Loucy (cell line): ENCODE data around the gene ANKRD33B.

Source experiments
- H2AFZ ChIP-seq: fragments of 200-600 bp; sonication (generic); 2 replicates; pipeline ENCODE4 v1.6.0; 2016; ENCODE audit warnings: antibody characterized with exemption, mild to moderate bottlenecking, low read length, moderate library complexity
- H3F3A ChIP-seq: fragments of 200-600 bp; 2 replicates; pipeline ENCODE4 v1.6.0; 2016; ENCODE audit warnings: antibody characterized with exemption, low read depth, mild to moderate bottlenecking
- H3K27me3 ChIP-seq: fragments of 200-600 bp; sonication (generic); 2 replicates; pipeline ENCODE4 v1.6.1; 2014; ENCODE audit warnings: low read length, mild to moderate bottlenecking; ENCODE audit not compliant: insufficient read depth, poor library complexity, severe bottlenecking
- H3K36me3 ChIP-seq: fragments of 200-600 bp; sonication (generic); 2 replicates; pipeline ENCODE4 v1.6.1; 2016; ENCODE audit warnings: low read length; ENCODE audit not compliant: insufficient read depth
- H3K4me1 ChIP-seq: fragments of 200-600 bp; sonication (generic); 2 replicates; pipeline ENCODE4 v1.5.1; 2014; ENCODE audit warnings: low read length, mild to moderate bottlenecking; ENCODE audit not compliant: insufficient read depth, poor library complexity, severe bottlenecking
- H3K4me2 ChIP-seq: fragments of 200-600 bp; sonication (generic); 2 replicates; pipeline ENCODE4 v1.6.0; 2014; ENCODE audit warnings: antibody characterized with exemption, low read length, low read depth, mild to moderate bottlenecking; ENCODE audit not compliant: poor library complexity, severe bottlenecking
- H3K4me3 ChIP-seq: fragments of 200-600 bp; sonication (generic); 2 replicates; pipeline ENCODE4 v1.5.1; 2014; ENCODE audit warnings: low read length, mild to moderate bottlenecking, mixed read lengths; ENCODE audit not compliant: poor library complexity, severe bottlenecking
- H3K79me2 ChIP-seq: fragments of 200-600 bp; sonication (generic); 2 replicates; pipeline ENCODE4 v1.6.1; 2014; ENCODE audit warnings: low read length; ENCODE audit not compliant: insufficient read depth
- H3K9ac ChIP-seq: fragments of 200-600 bp; sonication (generic); 2 replicates; pipeline ENCODE4 v1.6.0; 2014; ENCODE audit warnings: mild to moderate bottlenecking, low read depth, low read length, moderate library complexity; ENCODE audit not compliant: poor library complexity, severe bottlenecking
- H3K9me2 ChIP-seq: fragments of 200-600 bp; sonication (generic); replicated peaks from 2 replicates; pipeline ENCODE4 v1.6.1; 2016; ENCODE audit warnings: low read depth, low read length, mixed read lengths
- H3K9me3 ChIP-seq: fragments of 200-600 bp; sonication (generic); 2 replicates; pipeline ENCODE4 v1.6.1; 2014; ENCODE audit warnings: mild to moderate bottlenecking, antibody characterized with exemption, low read length, low read depth; ENCODE audit not compliant: insufficient read depth
- H4K20me1 ChIP-seq: fragments of 200-600 bp; sonication (generic); 2 replicates; pipeline ENCODE4 v1.6.0; 2014; ENCODE audit warnings: antibody characterized with exemption, low read length, mild to moderate bottlenecking; ENCODE audit not compliant: insufficient read depth, poor library complexity, severe bottlenecking
- CTCF ChIP-seq: fragments of 200-600 bp; sonication (generic); conservative IDR thresholded peaks from 2 replicates; pipeline ENCODE4 v1.5.1; 2014; ENCODE audit warnings: mild to moderate bottlenecking, antibody characterized with exemption, low read length
- EZH2phosphoT487 ChIP-seq: fragments of 200-600 bp; IDR thresholded peaks from 2 replicates; pipeline ENCODE4 v1.6.1; 2018; ENCODE audit warnings: antibody characterized with exemption, mild to moderate bottlenecking, moderate library complexity, borderline replicate concordance

The ANKRD33B gene

GRCh38 chr5:10631316-10631996, 67.6 kb downstream of the ANKRD33B start:
- no peak overlapping the region for H2AFZ ChIP-seq
- TF ChIP-seq EZH2phosphoT487 (no peak), CTCF (no peak)
- H3F3A ChIP-seq: no peaks in the 10 kb centered on the region
- no peaks in the 10 kb centered on the region for H3K79me2 ChIP-seq
- no peaks in the 10 kb centered on the region for H4K20me1 ChIP-seq
- H3K27me3 ChIP-seq: no peaks in the 10 kb centered on the region
- no peak overlapping the region for H3K4me2 ChIP-seq
- peaks cover 16% of the 10 kb centered on the region for H3K4me1 ChIP-seq
- H3K36me3 ChIP-seq: no peaks in the 10 kb centered on the region
- H3K9me3 ChIP-seq: no peaks in the 10 kb centered on the region
- no peak overlapping the region for H3K9ac ChIP-seq
- no peaks in the 10 kb centered on the region for H3K9me2 ChIP-seq
- no peak overlapping the region for H3K4me3 ChIP-seq

- Histone ChIP-seq H4K20me1 (no peaks in the 10 kb centered on the region), H3K4me3 (no peak overlapping the region), H3K27me3 (no peaks in the 10 kb centered on the region), H3K4me2 (no peak overlapping the region), H3K36me3 (no peaks in the 10 kb centered on the region), H3K79me2 (no peaks in the 10 kb centered on the region), H3F3A (no peaks in the 10 kb centered on the region), H3K9ac (no peak overlapping the region), H2AFZ (no peak overlapping the region), H3K9me2 (no peaks in the 10 kb centered on the region), H3K9me3 (no peaks in the 10 kb centered on the region), H3K4me1 (peaks cover 10% of the 10 kb centered on the region)
- TF ChIP-seq CTCF (no peak), EZH2phosphoT487 (no peak)
Measured at GRCh38 chr5:10632110-10632761, 68.4 kb downstream of the ANKRD33B start.

GRCh38 chr5:10633271-10634049, 69.6 kb downstream of the ANKRD33B start:
- H3K9me3 ChIP-seq: no peaks in the 10 kb centered on the region
- no peaks in the 10 kb centered on the region for H3K79me2 ChIP-seq
- no peak for TF ChIP-seq CTCF
- TF ChIP-seq EZH2phosphoT487: no peak
- H4K20me1 ChIP-seq: no peaks in the 10 kb centered on the region
- no peak overlapping the region for H3K4me3 ChIP-seq
- H3K4me2 ChIP-seq: no peak overlapping the region
- no peak overlapping the region for H2AFZ ChIP-seq
- H3K9me2 ChIP-seq: no peaks in the 10 kb centered on the region
- no peak overlapping the region for H3K9ac ChIP-seq
- H3K4me1 ChIP-seq: peaks cover 8% of the 10 kb centered on the region
- H3K36me3 ChIP-seq: 0 out of 2 replicates have a peak, but pooled peaks cover 7% of the 10 kb centered on the region
- H3K27me3 ChIP-seq: no peaks in the 10 kb centered on the region
- no peaks in the 10 kb centered on the region for H3F3A ChIP-seq
